ENCODE measurements around the gene FBXO8. TPM values are rescaled to one million over a fixed set of nuclear protein-coding genes. Genes with fewer than 3 reads are reported as not detected.

Gene FBXO8
- total RNA-seq, 1 experiment from 2014 or later: 11.4 TPM

GRCh38 chr4:174292473-174292872, 9.0 kb upstream of the FBXO8 start:
- no peak for TF ChIP-seq CTCF (IDR thresholded peaks at IDR 0.05; ENCODE audit: unreplicated experiment)
- no peaks in the 10 kb centered on the region for H3K4me1 Mint-ChIP-seq (ENCODE audit: low read depth, unreplicated experiment)
- no peaks in the 10 kb centered on the region for H3K27me3 Mint-ChIP-seq (ENCODE audit: unreplicated experiment)
- CTCF ChIA-PET: no interaction called here
- intact Hi-C loops (cut with micrococcal nuclease; ENCODE audit: unreplicated experiment): no loop called here
- no peaks in the 10 kb centered on the region for H3K36me3 Mint-ChIP-seq (ENCODE audit: insufficient read depth, unreplicated experiment)
- H3K4me3 Mint-ChIP-seq (ENCODE audit: low read depth, unreplicated experiment): no peak overlapping the region
- no peak overlapping the region for H3K27ac Mint-ChIP-seq (ENCODE audit: unreplicated experiment)
- H3K9me3 Mint-ChIP-seq (ENCODE audit: low read depth, unreplicated experiment): peaks cover 4% of the 10 kb centered on the region
- DNase-seq: no peak
- no TSS peak for BruUV-seq (replicated peaks)

GRCh38 chr4:174286870-174287269, 3.4 kb upstream of the FBXO8 start:
- DNase-seq: no peak
- Mint-ChIP-seq H3K27ac (ENCODE audit: unreplicated experiment) (no peak overlapping the region), H3K27me3 (ENCODE audit: unreplicated experiment) (no peaks in the 10 kb centered on the region), H3K4me3 (ENCODE audit: low read depth, unreplicated experiment) (no peak overlapping the region), H3K4me1 (ENCODE audit: low read depth, unreplicated experiment) (no peaks in the 10 kb centered on the region), H3K36me3 (ENCODE audit: insufficient read depth, unreplicated experiment) (peaks cover 22% of the 10 kb centered on the region), H3K9me3 (ENCODE audit: low read depth, unreplicated experiment) (no peaks in the 10 kb centered on the region)
- intact Hi-C loops (cut with micrococcal nuclease; ENCODE audit: unreplicated experiment): no loop called here
- CTCF ChIA-PET: no interaction called here
- TF ChIP-seq CTCF (IDR thresholded peaks at IDR 0.05; ENCODE audit: unreplicated experiment): no peak
- BruUV-seq (replicated peaks): no TSS peak

GRCh38 chr4:174284487-174284886, 1.0 kb upstream of the FBXO8 start:
- intact Hi-C loops (cut with micrococcal nuclease; ENCODE audit: unreplicated experiment): no loop called here
- Mint-ChIP-seq H3K9me3 (ENCODE audit: low read depth, unreplicated experiment) (no peaks in the 10 kb centered on the region), H3K27me3 (ENCODE audit: unreplicated experiment) (no peaks in the 10 kb centered on the region), H3K36me3 (ENCODE audit: insufficient read depth, unreplicated experiment) (peaks cover 22% of the 10 kb centered on the region), H3K4me1 (ENCODE audit: low read depth, unreplicated experiment) (no peaks in the 10 kb centered on the region), H3K4me3 (ENCODE audit: low read depth, unreplicated experiment) (peak overlapping the region; percentile 73), H3K27ac (ENCODE audit: unreplicated experiment) (peak overlapping the region; percentile 69)
- BruUV-seq (replicated peaks): no TSS peak
- TF ChIP-seq CTCF (IDR thresholded peaks at IDR 0.05; ENCODE audit: unreplicated experiment): no peak
- DNase-seq: no peak
- CTCF ChIA-PET: no interaction called here

- peak overlapping the region; percentile 69 for H3K27ac Mint-ChIP-seq (ENCODE audit: unreplicated experiment)
- H3K36me3 Mint-ChIP-seq (ENCODE audit: insufficient read depth, unreplicated experiment): peaks cover 22% of the 10 kb centered on the region
- DNase-seq: peak; percentile 69
- CTCF ChIA-PET: no interaction called here
- no peaks in the 10 kb centered on the region for H3K4me1 Mint-ChIP-seq (ENCODE audit: low read depth, unreplicated experiment)
- TSS peak; percentile 68 for BruUV-seq (replicated peaks)
- H3K9me3 Mint-ChIP-seq (ENCODE audit: low read depth, unreplicated experiment): no peaks in the 10 kb centered on the region
- H3K4me3 Mint-ChIP-seq (ENCODE audit: low read depth, unreplicated experiment): peak overlapping the region; percentile 73
- H3K27me3 Mint-ChIP-seq (ENCODE audit: unreplicated experiment): no peaks in the 10 kb centered on the region
- intact Hi-C loops (cut with micrococcal nuclease; ENCODE audit: unreplicated experiment): no loop called here
- TF ChIP-seq CTCF (IDR thresholded peaks at IDR 0.05; ENCODE audit: unreplicated experiment): no peak
Measured at GRCh38 chr4:174282836-174283506, 496 bp downstream of the FBXO8 start.

Data from Calu3 (cell line).